HG03575 (cell line): ENCODE data around the gene TMEM175.
"Not testable (repeated sequence)": the region's sequence is repeated elsewhere in the genome, so short reads cannot be mapped to it uniquely, and the experiment has no call there.

Experiments
- ATAC-seq: cut with Tn5 transposase; IDR thresholded peaks from one replicate; pipeline ENCODE4 v1.9.1; 2021; ENCODE audit not compliant: unreplicated experiment, insufficient number of reproducible peaks, low FRiP score; ENCODE audit errors: extremely low read depth

TMEM175 gene

GRCh38 chr4:930827-931193 lies 1.4 kb upstream of the TMEM175 start:
- no peak for ATAC-seq

GRCh38 chr4:931194-931959 lies 883 bp upstream of the TMEM175 start:
- ATAC-seq: no peak

- peak; percentile 4 for ATAC-seq
Measured at GRCh38 chr4:932713-933070, 432 bp downstream of the TMEM175 start.

DNA sequence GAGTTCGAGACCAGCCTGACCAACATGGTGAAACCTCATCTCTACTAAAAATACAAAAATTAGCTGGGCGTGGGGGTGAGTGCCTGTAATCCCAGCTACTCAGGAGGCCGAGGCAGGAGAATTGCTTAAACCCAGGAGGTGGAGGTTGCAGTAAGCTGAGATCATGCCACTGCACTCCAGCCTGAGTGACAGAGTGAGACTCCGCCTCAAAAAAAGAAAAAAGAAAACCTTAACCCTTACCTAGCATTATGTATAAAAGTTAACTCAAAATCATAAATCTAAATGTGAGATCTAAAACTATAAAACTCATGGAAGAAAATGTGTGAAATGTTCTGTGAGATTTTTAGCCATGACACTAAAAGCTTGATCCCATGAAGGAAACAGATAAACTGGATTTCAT lies 7.2 kb downstream of the TMEM175 start:
- not testable (repeated sequence) for ATAC-seq

DNA sequence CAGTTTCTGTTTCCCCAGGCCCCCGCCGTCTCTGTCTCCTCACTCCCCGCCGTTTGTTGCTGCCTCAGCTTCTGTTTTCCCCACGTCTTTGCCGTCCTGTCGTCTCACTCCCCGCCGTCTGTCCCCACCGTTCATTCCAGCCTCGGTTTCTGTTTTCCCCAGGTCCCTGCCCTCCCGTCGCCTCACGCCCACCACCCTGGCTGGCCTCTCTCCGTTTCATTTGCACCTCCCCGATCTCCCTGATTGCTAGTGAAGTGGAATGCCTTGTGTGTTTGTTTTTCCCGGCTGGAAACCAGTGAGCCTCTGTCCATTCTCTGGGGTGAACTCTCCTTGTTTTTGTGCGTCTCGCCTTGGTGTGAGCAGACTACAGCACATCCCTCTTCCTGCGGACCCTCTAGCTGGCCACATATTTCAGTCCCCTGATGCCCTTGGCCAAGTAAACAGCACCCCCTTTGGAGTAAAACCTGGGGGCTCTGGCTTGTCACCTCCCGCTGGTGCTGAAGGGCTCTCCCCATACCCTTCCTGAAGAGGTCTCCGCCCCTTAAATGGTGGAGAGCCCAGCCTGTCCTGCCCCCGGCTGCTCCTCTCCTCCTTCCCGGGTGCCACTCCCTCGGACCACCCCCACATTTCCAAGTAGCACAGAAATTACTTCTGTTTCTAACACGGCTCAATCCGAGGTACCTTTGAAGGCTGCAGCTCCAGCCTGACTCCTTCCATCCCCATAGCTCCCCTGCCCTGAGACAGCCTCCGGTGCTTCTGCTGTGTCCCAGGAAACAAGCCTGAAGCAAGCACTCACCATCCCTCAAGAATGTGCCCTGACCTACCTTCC lies 13.2 kb downstream of the TMEM175 start:
- ATAC-seq: no peak

DNA sequence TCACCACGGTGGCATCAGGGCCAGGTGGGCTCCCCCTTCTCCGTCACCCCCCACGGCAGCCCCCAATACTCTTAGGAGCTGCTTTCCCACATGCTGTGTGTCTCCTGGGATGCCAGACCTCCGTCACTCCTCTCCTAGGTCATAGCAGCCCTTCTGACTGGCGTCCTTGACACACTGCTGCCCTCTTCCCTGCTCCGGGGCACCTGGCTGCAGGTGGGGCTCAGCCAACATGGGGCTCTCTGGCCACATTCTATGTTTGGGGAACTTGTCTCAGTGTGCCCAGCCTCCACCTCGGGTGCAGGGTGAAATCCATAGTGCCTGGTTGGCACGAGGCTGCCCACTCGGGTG lies 13.8 kb downstream of the TMEM175 start:
- no peak for ATAC-seq

DNA sequence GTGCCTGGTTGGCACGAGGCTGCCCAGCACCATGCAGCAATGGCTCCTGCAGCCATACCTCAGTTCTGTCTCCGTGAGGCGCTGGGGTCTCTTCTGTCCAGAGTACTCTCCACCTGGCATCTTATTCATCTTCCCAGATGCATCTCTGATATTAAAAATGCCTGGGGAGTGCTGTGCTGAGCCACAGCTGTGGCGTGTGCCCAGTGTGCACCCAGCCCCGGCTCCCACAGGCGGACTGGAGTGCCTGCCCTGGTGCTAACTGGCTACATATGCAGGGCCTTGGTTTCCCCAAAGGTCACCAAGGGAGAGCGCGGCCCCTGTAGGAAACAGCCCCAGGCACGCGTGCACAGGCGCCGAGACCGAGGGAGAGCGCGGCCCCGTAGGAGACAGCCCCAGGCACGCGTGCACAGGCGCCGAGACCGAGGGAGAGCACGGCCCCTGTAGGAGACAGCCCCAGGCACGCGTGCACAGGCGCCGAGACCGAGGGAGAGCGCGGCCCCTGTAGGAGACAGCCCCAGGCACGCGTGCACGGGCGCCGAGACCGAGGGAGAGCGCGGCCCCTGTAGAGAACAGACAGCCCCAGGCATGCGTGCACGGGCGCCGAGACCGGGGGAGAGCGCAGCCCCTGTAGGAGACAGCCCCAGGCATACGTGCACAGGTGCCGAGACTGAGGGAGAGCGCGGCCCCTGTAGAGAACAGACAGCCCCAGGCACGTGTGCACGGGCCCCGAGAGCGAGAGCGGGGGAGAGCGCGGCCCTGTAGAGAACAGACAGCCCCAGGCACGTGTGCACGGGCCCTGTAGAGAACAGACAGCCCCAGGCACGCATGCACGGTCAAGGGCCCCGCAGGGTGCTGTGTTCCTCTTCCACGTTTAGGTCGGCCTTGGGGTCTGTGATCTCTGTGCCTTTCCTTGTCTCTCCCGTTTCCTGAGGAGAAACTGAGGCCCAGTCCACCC lies 14.5 kb downstream of the TMEM175 start:
- ATAC-seq: no peak

GRCh38 chr4:947491-947971 lies 15.3 kb downstream of the TMEM175 start:
- ATAC-seq: no peak

GRCh38 chr4:948101-948935 lies 16.1 kb downstream of the TMEM175 start:
- no peak for ATAC-seq

GRCh38 chr4:948936-949300 lies 16.7 kb downstream of the TMEM175 start:
- no peak for ATAC-seq

- ATAC-seq: no peak
Measured at GRCh38 chr4:949656-950055, 17.4 kb downstream of the TMEM175 start.

DNA sequence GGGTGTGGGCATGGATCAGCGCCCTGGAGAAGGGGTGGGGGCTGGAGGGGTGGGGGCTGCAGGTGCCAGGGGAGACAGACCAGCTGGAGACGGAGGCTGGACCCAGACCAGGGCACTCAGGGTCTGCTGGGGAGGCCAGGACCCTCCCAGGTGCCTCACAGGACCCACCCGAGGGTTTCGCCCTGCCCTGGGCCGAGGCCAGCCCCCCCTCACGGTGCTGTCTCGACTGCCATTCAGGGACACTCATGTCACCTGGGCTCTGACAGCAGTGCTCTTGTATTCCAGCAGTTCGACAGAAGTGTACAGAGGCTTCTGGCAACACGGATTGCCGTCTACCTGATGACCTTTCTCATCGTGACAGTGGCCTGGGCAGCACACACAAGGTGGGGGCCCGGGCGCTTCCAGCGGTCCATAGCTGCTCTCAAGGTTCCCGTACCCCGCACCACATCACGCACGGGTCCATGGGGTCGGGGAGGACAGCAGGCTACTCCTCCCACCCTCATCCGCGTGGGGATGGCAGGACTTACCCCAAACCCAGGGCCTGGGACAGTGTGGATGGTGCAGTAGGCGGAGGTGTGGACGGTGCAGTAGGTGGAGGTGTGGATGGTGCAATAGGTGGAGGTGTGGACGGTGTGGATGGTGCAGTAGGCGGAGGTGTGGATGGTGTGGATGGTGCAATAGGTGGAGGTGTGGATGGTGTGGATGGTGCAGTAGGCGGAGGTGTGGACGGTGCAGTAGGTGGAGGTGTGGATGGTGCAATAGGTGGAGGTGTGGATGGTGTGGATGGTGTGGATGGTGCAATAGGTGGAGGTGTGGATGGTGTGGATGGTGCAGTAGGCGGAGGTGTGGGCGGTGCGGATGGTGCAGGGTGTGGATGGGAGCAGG lies 18.1 kb downstream of the TMEM175 start:
- no peak for ATAC-seq

GRCh38 chr4:951186-951585 lies 18.9 kb downstream of the TMEM175 start:
- ATAC-seq: no peak

DNA sequence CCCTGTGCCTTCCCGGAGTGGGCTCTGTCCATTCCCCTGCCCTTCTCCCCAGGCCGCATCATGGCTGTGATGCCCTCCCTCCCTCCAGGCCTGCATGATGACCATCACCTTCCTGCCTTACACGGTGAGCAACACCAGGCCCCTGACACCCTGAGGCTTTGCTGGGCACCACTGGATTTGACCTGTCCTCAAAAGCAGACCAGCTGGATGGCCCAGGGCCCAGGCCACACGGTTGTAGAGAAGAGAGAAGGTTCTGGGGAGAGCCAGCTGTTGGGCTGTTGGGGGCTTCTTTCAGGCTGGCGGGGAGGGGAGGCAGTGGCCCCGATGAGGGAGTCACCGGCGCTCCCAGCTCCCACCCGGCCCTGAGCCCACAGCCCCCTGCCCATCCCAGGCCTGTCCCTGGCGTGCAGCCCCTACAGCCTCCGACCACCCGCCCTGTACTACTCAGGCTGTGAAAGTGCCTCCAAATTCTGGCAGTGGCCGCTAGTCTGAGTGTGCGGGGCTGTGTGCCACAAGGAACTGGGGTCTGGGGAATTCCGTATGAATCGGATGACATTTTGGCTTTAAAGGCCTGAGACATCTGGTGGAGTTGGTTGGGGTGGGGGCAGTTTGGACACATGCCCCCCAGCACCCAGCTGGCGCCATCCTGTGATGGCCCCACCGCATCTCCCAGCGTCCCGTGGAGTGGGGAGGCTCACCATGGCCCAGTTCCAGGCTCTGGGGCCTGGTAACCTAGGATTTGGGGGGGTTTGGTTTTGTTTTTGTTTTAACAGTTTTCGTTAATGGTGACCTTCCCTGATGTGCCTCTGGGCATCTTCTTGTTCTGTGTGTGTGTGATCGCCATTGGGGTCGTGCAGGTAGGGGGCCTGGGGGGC lies 19.6 kb downstream of the TMEM175 start:
- no peak for ATAC-seq

DNA sequence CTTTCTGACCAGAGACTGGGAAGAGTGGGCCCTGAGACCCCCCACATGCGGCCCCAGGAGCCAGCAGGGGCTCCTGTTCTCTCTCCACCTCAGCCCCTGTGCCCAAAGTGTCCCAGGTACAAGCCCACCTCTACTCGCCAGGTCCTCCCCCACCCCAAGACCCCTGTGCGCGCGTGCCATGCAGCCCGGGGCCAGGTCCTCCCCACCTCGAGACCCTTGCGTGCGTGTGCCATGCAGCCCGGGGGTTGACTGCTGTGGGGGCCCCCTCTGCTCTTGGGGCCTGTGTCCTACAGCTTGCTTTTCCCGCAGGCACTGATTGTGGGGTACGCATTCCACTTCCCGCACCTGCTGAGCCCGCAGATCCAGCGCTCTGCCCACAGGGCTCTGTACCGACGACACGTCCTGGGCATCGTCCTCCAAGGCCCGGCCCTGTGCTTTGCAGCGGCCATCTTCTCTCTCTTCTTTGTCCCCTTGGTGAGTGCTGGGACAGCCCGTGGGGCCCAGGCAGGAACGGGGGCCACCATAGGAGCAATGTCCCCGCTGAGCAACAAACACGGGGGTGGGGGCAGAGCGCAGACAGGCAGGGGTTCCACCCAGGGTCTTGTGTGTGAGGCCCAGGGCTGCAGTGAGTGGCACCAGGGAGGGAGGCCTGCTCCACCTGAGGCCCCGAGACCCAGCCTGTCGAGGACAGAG lies 20.8 kb downstream of the TMEM175 start:
- ATAC-seq: no peak

DNA sequence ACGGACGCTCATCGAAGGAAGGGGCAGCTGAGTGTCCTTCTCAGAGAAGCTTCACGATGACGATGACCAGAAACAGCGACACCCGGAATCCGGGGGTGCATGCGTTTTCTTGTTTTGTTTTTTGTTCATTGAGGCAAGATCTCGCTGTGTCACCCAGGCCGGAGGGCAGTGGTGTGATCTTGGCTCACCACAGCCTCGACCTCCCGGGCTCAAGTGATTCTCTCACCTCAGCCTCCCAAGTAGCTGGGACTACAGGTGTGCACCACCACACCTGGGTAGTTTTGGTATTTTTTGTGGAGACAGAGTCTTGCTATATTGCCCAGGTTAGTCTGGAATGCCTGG lies 21.3 kb downstream of the TMEM175 start:
- no peak for ATAC-seq
